NK-92 (cell line): ENCODE measurements around the gene LTK.

Experiments
- DNase-seq: peaks from one replicate; lab custom pipeline; 2025; ENCODE audit not compliant: unreplicated experiment; lab: John Stamatoyannopoulos, UW

Gene LTK

GRCh38 chr15:41513506-41514227 is at the start of gene LTK:
Gene LTK (minus strand): TSS chr15:41513827. CDS start chr15:41513709, 118 bp downstream.
- no peak for DNase-seq

DNA sequence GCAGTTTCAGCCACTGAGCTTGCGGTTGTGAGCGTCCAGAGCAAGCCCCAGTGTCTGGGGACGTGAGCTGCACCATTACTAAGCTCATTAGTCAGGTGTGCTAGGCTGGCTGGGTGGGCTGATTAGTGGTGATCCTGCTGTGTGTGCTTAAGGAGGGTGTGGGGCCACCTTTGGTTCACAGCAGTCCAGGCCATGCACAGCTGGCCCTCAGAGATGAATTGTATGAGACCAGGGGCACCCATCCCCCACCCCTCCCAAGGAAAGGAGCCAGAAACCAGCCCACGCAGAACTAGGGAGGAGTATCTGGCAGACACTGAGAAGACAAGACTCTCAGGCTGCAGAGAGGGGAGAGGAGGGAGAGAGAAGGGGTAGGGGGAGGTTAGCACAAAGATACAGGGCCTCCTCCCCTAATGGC is 49.2 kb upstream of the LTK start:
- DNase-seq: no peak

DNA sequence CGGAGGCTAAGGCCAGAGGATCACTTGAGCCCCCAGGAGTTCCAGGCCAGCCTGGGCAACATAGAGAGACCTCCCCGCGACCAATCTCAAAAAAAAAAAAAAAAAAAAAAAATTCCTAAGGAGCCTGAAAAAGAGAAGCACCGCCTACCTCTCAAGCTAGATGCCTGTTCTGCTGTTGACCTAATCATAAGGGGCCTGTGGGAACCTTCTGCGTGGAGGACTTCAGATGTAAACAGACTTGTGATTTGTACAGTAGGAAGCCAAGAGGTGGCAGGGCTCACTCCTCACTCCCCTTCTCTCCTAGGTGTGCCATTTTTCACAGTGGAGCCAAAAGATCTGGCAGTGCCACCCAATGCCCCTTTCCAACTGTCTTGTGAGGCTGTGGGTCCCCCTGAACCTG is 48.6 kb upstream of the LTK start:
- no peak for DNase-seq

DNA sequence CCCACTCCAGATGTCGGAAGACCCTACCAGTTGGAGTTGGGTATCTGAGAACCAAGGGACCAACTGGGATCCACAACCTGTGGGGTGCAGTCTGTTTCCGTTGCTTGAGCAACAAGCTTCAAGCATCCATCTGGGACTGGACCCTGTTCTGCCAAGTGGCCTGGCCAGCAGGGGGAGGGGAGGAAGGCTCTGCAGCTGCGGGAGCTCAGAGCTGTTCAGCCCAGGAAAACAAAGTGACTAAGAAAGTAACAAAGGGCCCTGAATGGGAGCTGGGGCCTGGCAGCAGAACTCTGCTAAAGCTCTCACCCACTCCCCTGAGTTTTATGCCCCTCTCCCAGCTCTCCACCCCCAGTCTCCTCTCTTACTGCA is 48.1 kb upstream of the LTK start:
- no peak for DNase-seq

DNA sequence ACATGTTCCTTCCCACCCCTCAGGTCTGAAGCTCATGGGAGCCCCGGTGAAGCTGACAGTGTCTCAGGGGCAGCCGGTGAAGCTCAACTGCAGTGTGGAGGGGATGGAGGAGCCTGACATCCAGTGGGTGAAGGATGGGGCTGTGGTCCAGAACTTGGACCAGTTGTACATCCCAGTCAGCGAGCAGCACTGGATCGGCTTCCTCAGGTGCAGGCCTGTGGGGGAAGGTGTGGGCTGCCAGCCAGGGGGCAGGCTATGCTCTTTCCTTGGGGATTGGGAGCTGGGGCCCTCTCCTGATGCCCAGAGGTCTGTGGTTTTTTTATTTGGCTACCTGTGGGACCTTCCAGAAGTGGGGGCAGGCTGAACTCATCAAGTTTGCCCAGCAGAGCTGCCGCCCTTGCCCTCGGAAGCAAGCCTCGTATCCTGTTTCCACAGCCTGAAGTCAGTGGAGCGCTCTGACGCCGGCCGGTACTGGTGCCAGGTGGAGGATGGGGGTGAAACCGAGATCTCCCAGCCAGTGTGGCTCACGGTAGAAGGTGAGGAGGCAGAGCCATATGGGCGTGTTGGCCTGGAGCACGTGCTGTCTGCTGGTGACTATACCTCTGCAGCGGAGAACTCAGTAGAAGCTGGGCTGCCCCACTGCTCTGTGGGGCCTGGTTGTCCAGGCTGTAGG is 47.6 kb upstream of the LTK start:
- no peak for DNase-seq

DNA sequence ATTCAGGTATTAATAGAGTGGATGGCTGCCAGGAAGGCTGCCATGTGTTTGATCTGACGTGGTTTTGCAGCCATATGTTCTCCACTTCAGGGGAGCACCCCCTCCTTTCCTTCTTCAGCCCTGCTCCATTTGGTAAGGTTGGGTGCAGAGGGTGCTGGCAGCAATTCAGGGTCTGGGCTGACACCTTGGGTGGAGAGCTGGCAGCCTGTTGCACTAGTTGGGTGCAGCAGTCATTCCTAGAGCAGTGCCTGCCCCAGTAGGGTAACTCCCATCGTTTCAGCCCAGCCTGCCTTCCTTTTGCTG is 46.9 kb upstream of the LTK start:
- DNase-seq: no peak

- DNase-seq: no peak
Measured at GRCh38 chr15:41559239-41559782, 45.7 kb upstream of the LTK start.

GRCh38 chr15:41558400-41559238 is 45.0 kb upstream of the LTK start, which contains the start of gene TYRO3:
Gene TYRO3 (plus strand): TSS chr15:41559212. CDS start chr15:41559258, 46 bp downstream.
- no peak for DNase-seq

DNA sequence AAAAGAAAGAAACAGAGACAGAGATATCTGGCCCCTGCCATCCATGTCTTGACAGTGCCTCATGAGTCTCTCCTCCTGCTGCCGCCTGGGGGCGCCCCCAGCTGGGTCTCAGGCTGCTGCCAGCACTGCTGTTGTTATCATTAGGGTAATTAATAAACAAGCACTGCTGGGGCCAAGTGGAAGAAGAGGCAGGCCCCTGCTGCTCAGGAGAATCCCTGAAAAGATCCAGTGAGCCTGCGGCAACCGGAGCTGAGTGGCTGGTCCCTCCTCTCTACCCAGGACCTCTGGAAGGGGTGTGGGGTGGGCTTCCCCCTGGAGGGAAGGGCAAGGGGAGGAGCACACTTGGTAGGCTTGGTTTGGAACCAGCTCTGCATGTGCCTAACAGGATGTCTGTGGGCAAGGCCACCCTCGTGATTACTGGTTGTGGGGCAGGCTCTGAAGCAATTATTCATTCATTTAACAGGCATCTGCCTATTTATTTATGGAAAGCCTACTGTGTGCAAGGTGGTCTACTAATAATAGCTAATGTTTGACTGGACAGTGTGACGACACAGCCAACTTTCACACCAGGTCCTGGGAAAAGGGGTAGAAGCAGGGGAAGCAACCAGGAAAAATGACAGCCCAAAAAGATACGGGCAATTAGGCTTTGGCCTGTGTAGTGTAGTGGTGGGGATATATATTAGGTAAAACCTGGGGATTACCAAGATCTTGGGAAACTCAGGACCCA is 44.2 kb upstream of the LTK start:
- no peak for DNase-seq

- no peak for DNase-seq
Measured at GRCh38 chr15:41556677-41557076, 43.0 kb upstream of the LTK start.

- no peak for DNase-seq
Measured at GRCh38 chr15:41554915-41555314, 41.3 kb upstream of the LTK start.

- DNase-seq: no peak
Measured at GRCh38 chr15:41554343-41554742, 40.7 kb upstream of the LTK start.

GRCh38 chr15:41553731-41554130 is 40.1 kb upstream of the LTK start:
- DNase-seq: no peak

GRCh38 chr15:41550066-41550775 is 36.6 kb upstream of the LTK start:
- no peak for DNase-seq

DNA sequence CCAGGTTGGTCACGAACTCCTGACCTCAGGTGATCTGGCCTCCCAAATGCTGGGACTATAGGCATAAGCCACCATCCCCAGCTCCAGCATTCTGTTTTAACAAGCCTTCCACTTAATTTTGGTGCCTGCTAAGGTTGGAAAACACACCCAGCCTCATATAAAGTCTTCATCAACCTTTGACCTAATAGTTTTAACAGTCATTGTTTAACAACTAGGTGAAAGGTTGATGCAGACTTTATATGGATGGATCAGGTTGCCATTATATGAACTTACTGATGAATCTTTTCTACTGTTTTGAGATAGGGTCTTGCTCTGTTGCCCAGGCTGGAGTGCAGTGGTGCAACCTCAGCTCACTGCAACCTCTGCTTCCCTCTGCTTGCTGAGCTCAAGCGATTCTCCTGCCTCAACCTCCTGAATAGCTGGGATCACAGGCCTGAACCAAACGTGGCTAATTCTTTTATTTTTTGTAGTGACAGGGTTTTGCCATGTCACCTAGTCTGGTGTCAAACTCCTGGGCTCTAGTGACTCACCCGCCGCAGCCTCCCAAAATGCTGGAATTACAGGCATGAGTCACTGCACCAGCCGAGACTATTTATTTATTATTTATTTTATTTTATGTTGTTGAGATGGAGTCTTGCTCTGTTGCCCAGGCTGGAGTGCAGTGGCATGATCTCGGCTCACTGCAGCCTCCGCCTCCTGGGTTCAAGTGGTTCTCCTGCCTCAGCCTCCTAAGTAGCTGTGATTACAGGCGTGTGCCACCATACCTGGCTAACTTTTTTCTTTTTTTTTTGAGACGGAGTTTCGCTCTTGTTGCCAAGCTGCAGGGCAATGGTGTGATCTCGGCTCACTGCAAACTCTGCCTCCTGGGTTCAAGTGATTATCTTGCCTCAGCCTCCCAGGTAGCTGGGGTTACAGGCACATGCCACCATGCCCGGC is 33.5 kb upstream of the LTK start:
- no peak for DNase-seq

GRCh38 chr15:41545218-41545617 is 31.6 kb upstream of the LTK start:
- DNase-seq: no peak

GRCh38 chr15:41544650-41545015 is 31.0 kb upstream of the LTK start:
- DNase-seq: no peak

DNA sequence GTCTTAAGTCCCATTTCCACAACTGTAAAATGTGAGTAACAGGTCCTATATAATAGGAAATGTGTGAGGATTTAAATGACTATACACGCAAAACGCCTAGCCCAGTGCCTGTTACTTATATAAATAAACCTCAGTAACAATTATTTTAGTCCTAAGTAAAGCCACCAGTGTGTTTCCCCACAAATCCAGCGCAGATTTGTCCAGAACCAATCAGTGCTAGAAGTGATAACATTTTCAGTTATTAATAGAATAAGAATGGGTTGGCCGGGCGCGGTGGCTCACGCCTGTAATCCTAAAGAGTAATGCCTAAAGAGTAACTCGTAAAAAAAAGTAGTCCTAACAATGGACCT is 29.9 kb upstream of the LTK start:
- no peak for DNase-seq

GRCh38 chr15:41536866-41537265 is 23.2 kb upstream of the LTK start:
- no peak for DNase-seq

DNA sequence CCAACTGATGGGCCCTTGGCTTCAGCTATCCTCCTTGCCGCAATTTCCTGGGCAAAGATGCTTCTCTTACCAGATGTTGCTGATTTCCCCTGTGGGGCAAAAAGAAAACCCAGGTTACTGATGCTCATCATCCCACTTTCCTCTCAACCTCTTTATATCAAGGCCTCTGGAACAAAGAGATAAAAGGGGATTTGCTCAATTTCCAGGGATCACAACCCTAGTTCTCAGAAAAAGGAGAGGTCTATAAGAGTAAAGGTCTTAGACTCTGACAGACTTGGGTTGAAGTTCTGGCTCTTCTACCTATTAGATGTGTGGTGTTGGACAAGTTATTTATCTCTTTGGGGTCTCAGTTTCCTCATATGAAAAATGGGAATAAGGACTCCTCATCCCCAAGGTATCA is 21.9 kb upstream of the LTK start:
- DNase-seq: no peak
